ENCODE measurements around the gene CST3. TPM values are rescaled to one million over a fixed set of nuclear protein-coding genes. Genes with fewer than 3 reads are reported as not detected.

CST3 gene
- total and polyA plus RNA-seq, 11 donors, result 240 to 1,194 (median 611) TPM

GRCh38 chr20:23669866-23670265 lies 32.1 kb upstream of the CST3 start:
- WGBS, 4 donors, result 92 to 93% (median 92%) methylated on average over 7 of the region's 7 CpGs
- H3K4me3 ChIP-seq, result no peak overlapping the region

GRCh38 chr20:23669327-23669726 lies 31.6 kb upstream of the CST3 start:
- H3K27me3 ChIP-seq, result no peaks in the 10 kb centered on the region
- TF ChIP-seq POLR2A (IDR thresholded peaks at IDR 0.05), result no peak
- no peak for TF ChIP-seq CTCF (IDR thresholded peaks at IDR 0.05)

More at GRCh38 chr20:23669866-23670265, 32.1 kb upstream of the CST3 start:
- Histone ChIP-seq H3K36me3 (no peaks in the 10 kb centered on the region), H3K9me3 (peaks cover 0 to 7% (median 0%) of the 10 kb centered on the region in 12 donors), H3K27me3 (no peaks in the 10 kb centered on the region), H3K27ac (no peak overlapping the region), H3K4me1 (peaks cover 0 to 12% (median 1%) of the 10 kb centered on the region in 12 donors)
- no peak for DNase-seq
- TF ChIP-seq POLR2A (IDR thresholded peaks at IDR 0.05), result no peak
- TF ChIP-seq CTCF (IDR thresholded peaks at IDR 0.05), result no peak
- no peak for ATAC-seq
- intact Hi-C loops (cut with DNase I), result loop anchor here in 9 of 10 donors (5.0 to 10.0 kb wide), 3 partner anchors 65 to 327 kb away; partner anchors contain the start of gene CST9 (in 1 of the 9)

GRCh38 chr20:23668477-23668951 lies 30.8 kb upstream of the CST3 start:
- intact Hi-C loops (cut with DNase I), result loop anchor here in 8 of 10 donors (5.0 to 10.0 kb wide), 3 partner anchors 64 to 329 kb away; partner anchors contain the start of gene CST9 (in 1 of the 8)
- Histone ChIP-seq H3K36me3 (no peaks in the 10 kb centered on the region), H3K9me3 (peaks cover 0 to 2% (median 0%) of the 10 kb centered on the region in 12 donors), H3K27ac (no peak overlapping the region), H3K27me3 (no peaks in the 10 kb centered on the region), H3K4me1 (peaks cover 0 to 12% (median 1%) of the 10 kb centered on the region in 12 donors), H3K4me3 (no peak overlapping the region)
- DNase-seq, result peak in 4 of 5 donors; percentile 40 to 54 (median 48)
- TF ChIP-seq CTCF (IDR thresholded peaks at IDR 0.05), result peak; percentile 78 to 94 (median 84)
- no peak for TF ChIP-seq POLR2A (IDR thresholded peaks at IDR 0.05)
- ATAC-seq, result peak; percentile 47 to 76 (median 73)
- WGBS, 4 donors, result 7 to 13% (median 9%) methylated on average over 4 of the region's 4 CpGs

More at GRCh38 chr20:23669327-23669726, 31.6 kb upstream of the CST3 start:
- Histone ChIP-seq H3K4me3 (no peak overlapping the region), H3K4me1 (peaks cover 0 to 12% (median 1%) of the 10 kb centered on the region in 12 donors), H3K36me3 (no peaks in the 10 kb centered on the region), H3K27ac (no peak overlapping the region), H3K9me3 (peaks cover 0 to 7% (median 0%) of the 10 kb centered on the region in 12 donors)
- DNase-seq, result no peak
- ATAC-seq, result no peak
- intact Hi-C loops (cut with DNase I), result loop anchor here in 8 of 10 donors (5.0 to 10.0 kb wide), 3 partner anchors 65 to 328 kb away; partner anchors contain the start of gene CST9 (in 1 of the 8)
- WGBS, 4 donors, result 94 to 100% (median 98%) methylated on average over 1 of the region's 1 CpG

GRCh38 chr20:23667666-23668065 lies 29.9 kb upstream of the CST3 start:
- Histone ChIP-seq H3K36me3 (no peaks in the 10 kb centered on the region), H3K4me3 (no peak overlapping the region), H3K27me3 (no peaks in the 10 kb centered on the region), H3K9me3 (no peaks in the 10 kb centered on the region), H3K27ac (no peak overlapping the region), H3K4me1 (peaks cover 0 to 12% (median 1%) of the 10 kb centered on the region in 12 donors)
- ATAC-seq (no peak), DNase-seq (no peak)
- intact Hi-C loops (cut with DNase I), result loop anchor here in 8 of 10 donors (5.0 to 10.0 kb wide), 3 partner anchors 63 to 330 kb away; partner anchors contain the start of gene CST9 (in 1 of the 8)
- TF ChIP-seq POLR2A (IDR thresholded peaks at IDR 0.05) (no peak), CTCF (IDR thresholded peaks at IDR 0.05) (no peak)
- 72 to 84% (median 75%) methylated on average over 7 of the region's 7 CpGs for WGBS, 4 donors

Data from heart left ventricle (tissue), 16 donors.